ENCODE results near the gene CHCHD3.

Gene CHCHD3

GRCh38 chr7:133077394-133077793 is 4.5 kb downstream of the CHCHD3 start:
- no peak for DNase-seq (ENCODE audit: low spot score)

- DNase-seq (ENCODE audit: low spot score): no peak
Measured at GRCh38 chr7:133076142-133076541, 5.7 kb downstream of the CHCHD3 start.

GRCh38 chr7:133071506-133071905 is 10.4 kb downstream of the CHCHD3 start:
- no peak for DNase-seq (ENCODE audit: low spot score)

GRCh38 chr7:133070562-133070961 is 11.3 kb downstream of the CHCHD3 start:
- DNase-seq (ENCODE audit: low spot score): no peak

GRCh38 chr7:133065301-133065700 is 16.6 kb downstream of the CHCHD3 start:
- DNase-seq (ENCODE audit: low spot score): no peak

GRCh38 chr7:133064082-133064820 is 17.6 kb downstream of the CHCHD3 start:
- DNase-seq (ENCODE audit: low spot score): no peak

- no peak for DNase-seq (ENCODE audit: low spot score)
Measured at GRCh38 chr7:133061792-133062191, 20.1 kb downstream of the CHCHD3 start.

GRCh38 chr7:133061357-133061756 is 20.5 kb downstream of the CHCHD3 start:
- no peak for DNase-seq (ENCODE audit: low spot score)

GRCh38 chr7:133060004-133060403 is 21.9 kb downstream of the CHCHD3 start:
- no peak for DNase-seq (ENCODE audit: low spot score)

- DNase-seq (ENCODE audit: low spot score): no peak
Measured at GRCh38 chr7:133059263-133059662, 22.6 kb downstream of the CHCHD3 start.

- DNase-seq (ENCODE audit: low spot score): no peak
Measured at GRCh38 chr7:133056370-133057238, 25.3 kb downstream of the CHCHD3 start.

GRCh38 chr7:133054162-133054840 is 27.6 kb downstream of the CHCHD3 start:
- no peak for DNase-seq (ENCODE audit: low spot score)

GRCh38 chr7:133053321-133053891 is 28.5 kb downstream of the CHCHD3 start:
- DNase-seq (ENCODE audit: low spot score): no peak

- no peak for DNase-seq (ENCODE audit: low spot score)
Measured at GRCh38 chr7:133052826-133053225, 29.1 kb downstream of the CHCHD3 start.

- DNase-seq (ENCODE audit: low spot score): no peak
Measured at GRCh38 chr7:133052401-133052756, 29.5 kb downstream of the CHCHD3 start.

GRCh38 chr7:133051719-133052400 is 30.0 kb downstream of the CHCHD3 start:
- no peak for DNase-seq (ENCODE audit: low spot score)

GRCh38 chr7:133051066-133051465 is 30.8 kb downstream of the CHCHD3 start:
- DNase-seq (ENCODE audit: low spot score): no peak

GRCh38 chr7:133050200-133050995 is 31.5 kb downstream of the CHCHD3 start:
- DNase-seq (ENCODE audit: low spot score): no peak

- no peak for DNase-seq (ENCODE audit: low spot score)
Measured at GRCh38 chr7:133048589-133048988, 33.3 kb downstream of the CHCHD3 start.

- no peak for DNase-seq (ENCODE audit: low spot score)
Measured at GRCh38 chr7:133047321-133047720, 34.6 kb downstream of the CHCHD3 start.

All from CD4-positive, alpha-beta T cell treated with Interleukin-15 for 4 hours (primary cell).